ENCODE data around the gene SDK1. TPM values are rescaled to one million over a fixed set of nuclear protein-coding genes. Genes with fewer than 3 reads are reported as not detected.

SDK1 gene
- total RNA-seq, 2 donors from 2014 or later: 3.1 to 3.6 TPM

GRCh38 chr7:4273566-4274230 is 972.6 kb downstream of the SDK1 start:
- Histone ChIP-seq H3K27me3 (no peaks in the 10 kb centered on the region), H3K27ac (no peak overlapping the region), H3K4me1 (no peaks in the 10 kb centered on the region), H3K4me3 (no peak overlapping the region), H3K36me3 (no peaks in the 10 kb centered on the region), H3K9me3 (peaks cover 0 to 11% of the 10 kb centered on the region in 2 donors)
- TF ChIP-seq, protein P1, sequence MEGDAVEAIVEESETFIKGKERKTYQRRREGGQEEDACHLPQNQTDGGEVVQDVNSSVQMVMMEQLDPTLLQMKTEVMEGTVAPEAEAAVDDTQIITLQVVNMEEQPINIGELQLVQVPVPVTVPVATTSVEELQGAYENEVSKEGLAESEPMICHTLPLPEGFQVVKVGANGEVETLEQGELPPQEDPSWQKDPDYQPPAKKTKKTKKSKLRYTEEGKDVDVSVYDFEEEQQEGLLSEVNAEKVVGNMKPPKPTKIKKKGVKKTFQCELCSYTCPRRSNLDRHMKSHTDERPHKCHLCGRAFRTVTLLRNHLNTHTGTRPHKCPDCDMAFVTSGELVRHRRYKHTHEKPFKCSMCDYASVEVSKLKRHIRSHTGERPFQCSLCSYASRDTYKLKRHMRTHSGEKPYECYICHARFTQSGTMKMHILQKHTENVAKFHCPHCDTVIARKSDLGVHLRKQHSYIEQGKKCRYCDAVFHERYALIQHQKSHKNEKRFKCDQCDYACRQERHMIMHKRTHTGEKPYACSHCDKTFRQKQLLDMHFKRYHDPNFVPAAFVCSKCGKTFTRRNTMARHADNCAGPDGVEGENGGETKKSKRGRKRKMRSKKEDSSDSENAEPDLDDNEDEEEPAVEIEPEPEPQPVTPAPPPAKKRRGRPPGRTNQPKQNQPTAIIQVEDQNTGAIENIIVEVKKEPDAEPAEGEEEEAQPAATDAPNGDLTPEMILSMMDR (IDR thresholded peaks at IDR 0.05): no peak
- peak; percentile 21 for DNase-seq (ENCODE audit: low spot score)

GRCh38 chr7:4274286-4274685 is 973.2 kb downstream of the SDK1 start:
- Histone ChIP-seq H3K27ac (no peak overlapping the region), H3K9me3 (peaks cover 0 to 11% of the 10 kb centered on the region in 2 donors), H3K4me1 (no peaks in the 10 kb centered on the region), H3K27me3 (no peaks in the 10 kb centered on the region), H3K36me3 (no peaks in the 10 kb centered on the region), H3K4me3 (no peak overlapping the region)
- DNase-seq (ENCODE audit: low spot score): no peak
- TF ChIP-seq, protein P1 (IDR thresholded peaks at IDR 0.05): no peak

DNA sequence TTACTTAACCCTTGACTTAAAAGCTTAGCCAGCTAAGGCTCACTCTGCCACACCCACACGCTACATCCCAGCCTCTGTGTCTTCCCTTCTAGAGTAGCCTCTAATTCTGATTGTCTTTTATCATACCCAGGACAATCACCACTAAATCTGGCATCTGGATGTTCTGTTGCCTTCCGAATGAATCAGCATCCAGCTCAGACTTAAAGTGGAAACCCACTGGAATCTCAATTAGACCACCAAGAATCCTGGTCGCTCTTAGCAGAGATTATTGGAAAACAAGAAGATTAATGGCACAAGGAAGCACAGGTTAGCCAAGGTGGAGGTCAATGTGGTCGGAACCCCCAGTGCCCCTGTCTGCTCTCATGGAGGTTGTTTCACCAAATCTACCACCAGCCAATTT is 976.9 kb downstream of the SDK1 start:
- Histone ChIP-seq H3K36me3 (no peaks in the 10 kb centered on the region), H3K27me3 (no peaks in the 10 kb centered on the region), H3K27ac (no peak overlapping the region), H3K4me1 (no peaks in the 10 kb centered on the region), H3K4me3 (no peak overlapping the region), H3K9me3 (peaks cover 0 to 11% of the 10 kb centered on the region in 2 donors)
- DNase-seq (ENCODE audit: low spot score): peak; percentile 43
- TF ChIP-seq, protein P1 (IDR thresholded peaks at IDR 0.05): no peak

GRCh38 chr7:4279216-4279615 is 978.2 kb downstream of the SDK1 start:
- no peak for DNase-seq (ENCODE audit: low spot score)
- H3K4me3 ChIP-seq: no peak overlapping the region
- TF ChIP-seq, protein P1 (IDR thresholded peaks at IDR 0.05): no peak
- H3K36me3 ChIP-seq: no peaks in the 10 kb centered on the region
- H3K27ac ChIP-seq: no peak overlapping the region
- peaks cover 0 to 11% of the 10 kb centered on the region in 2 donors for H3K9me3 ChIP-seq
- H3K27me3 ChIP-seq: no peaks in the 10 kb centered on the region
- H3K4me1 ChIP-seq: no peaks in the 10 kb centered on the region

DNA sequence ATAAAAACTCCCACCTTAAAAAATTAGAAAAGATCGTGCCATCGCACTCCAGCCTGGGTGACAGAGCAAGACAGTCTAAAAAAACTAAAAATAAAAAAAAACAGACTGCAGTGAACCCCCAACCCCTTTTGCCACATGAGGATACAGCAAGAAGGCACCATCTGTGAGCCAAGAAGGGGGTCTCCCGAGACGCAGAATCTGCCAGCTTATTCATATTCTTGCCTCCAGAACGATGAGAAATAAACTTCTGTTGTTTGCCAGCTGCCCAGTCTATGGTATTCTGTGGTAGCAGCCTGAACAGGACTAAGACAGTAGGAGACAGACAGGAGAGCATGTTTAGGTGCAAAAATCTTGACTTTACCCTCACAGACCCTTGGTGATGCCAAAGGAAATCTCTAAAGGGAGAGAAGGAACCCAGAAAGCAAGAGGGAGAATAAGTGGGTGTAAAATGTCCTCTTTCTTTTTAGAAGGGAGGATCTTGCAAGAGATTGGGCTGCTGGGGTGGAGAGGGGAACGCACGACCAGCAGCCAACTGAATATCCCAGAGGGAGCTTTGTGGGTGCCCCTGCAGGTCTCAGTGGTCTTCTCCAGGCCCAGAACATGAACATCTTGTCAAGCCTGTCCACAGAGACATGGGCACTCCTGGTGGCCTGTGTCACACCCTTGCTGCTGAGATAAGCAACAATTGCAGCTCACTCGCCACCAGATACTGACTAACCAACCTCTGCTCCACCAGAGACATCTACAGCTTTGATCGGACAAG is 980.4 kb downstream of the SDK1 start:
- TF ChIP-seq, protein P1 (IDR thresholded peaks at IDR 0.05): no peak
- no peaks in the 10 kb centered on the region for H3K9me3 ChIP-seq
- no peaks in the 10 kb centered on the region for H3K27me3 ChIP-seq
- H3K4me1 ChIP-seq: no peaks in the 10 kb centered on the region
- H3K4me3 ChIP-seq: no peak overlapping the region
- no peak for DNase-seq (ENCODE audit: low spot score)
- H3K27ac ChIP-seq: no peak overlapping the region
- no peaks in the 10 kb centered on the region for H3K36me3 ChIP-seq

Measured in right atrium auricular region (tissue), 2 donors.